Karpas-422 (cell line): ENCODE results near the gene HASPIN. TPM values are rescaled to one million over a fixed set of nuclear protein-coding genes. Genes with fewer than 3 reads are reported as not detected.

ENCODE experiments used
- total RNA-seq: library from RNA; depleted of rRNA; stranded (reverse); fragments of >200 nt; shearing (Covaris generic); gene quantifications from 2 replicates; pipeline ENCODE4 v1.2.3, GENCODE V29; 2014; ENCODE audit warnings: low replicate concordance; rRNA removed

HASPIN gene
- total RNA-seq, 1 experiment from 2014 or later: 20.3 TPM

Other genes starting within 250 kb of the HASPIN start
- gene ASPA, start 247.9 kb upstream of the HASPIN start, total RNA-seq: not detected in 2 replicates
- 0.87 and 1.4 TPM in 2 replicates for gene TRPV3, start 166.1 kb upstream of the HASPIN start, total RNA-seq
- gene TRPV1, start 114.5 kb upstream of the HASPIN start, total RNA-seq: 3.3 and 4.3 TPM in 2 replicates
- gene SHPK, start 87.7 kb upstream of the HASPIN start, total RNA-seq: 5.4 and 11.6 TPM in 2 replicates
- gene CTNS, start 87.1 kb upstream of the HASPIN start, total RNA-seq: 21.1 and 27.3 TPM in 2 replicates
- 31.5 and 39.5 TPM in 2 replicates for gene TAX1BP3, start 55.3 kb upstream of the HASPIN start, total RNA-seq
- 21.0 and 34.2 TPM in 2 replicates for gene EMC6, start 55.1 kb upstream of the HASPIN start, total RNA-seq
- 60.4 and 86.1 TPM in 2 replicates for gene P2RX5, start 27.7 kb upstream of the HASPIN start, total RNA-seq
- 20.6 and 51.3 TPM in 2 replicates for gene ITGAE, start 77.3 kb downstream of the HASPIN start, total RNA-seq
- 10.1 and 17.0 TPM in 2 replicates for gene NCBP3, start 122.3 kb downstream of the HASPIN start, total RNA-seq
- 0.07 and 0.58 TPM in 2 replicates for gene CAMKK1, start 169.2 kb downstream of the HASPIN start, total RNA-seq
- not detected in 2 replicates for gene P2RX1, start 192.6 kb downstream of the HASPIN start, total RNA-seq
- 101 and 204 TPM in 2 replicates for gene ATP2A3, start 240.5 kb downstream of the HASPIN start, total RNA-seq